GM12878 (cell line): ENCODE results near the gene MAGI1. TPM values are rescaled to one million over a fixed set of nuclear protein-coding genes. Genes with fewer than 3 reads are reported as not detected.

Experiments
- ATAC-seq: fragments of 200-7000 bp; cut with Tn5 transposase; 3 replicates; pipeline ENCODE4 v1.9.1; 2020; ENCODE audit warnings: mild to moderate bottlenecking, moderate library complexity
- BruUV-seq: library from RNA; stranded (reverse); fragments of 400-500 nt; replicated peaks from 2 replicates; lab custom pipeline; 2021; lab: Mats Ljungman, UMichigan
- CTCF ChIA-PET: fragments of 300-600 bp; sonication (Branson Sonifier 250); formaldehyde crosslinking; extraction: SDS; loops from one replicate; lab custom pipeline; 2021; ENCODE audit warnings: inconsistent platforms; lab: Yijun Ruan, JAX
- POLR2A ChIA-PET: fragments of 350-600 bp; formaldehyde crosslinking; extraction: SDS; loops from one replicate; lab custom pipeline; 2021; ENCODE audit warnings: inconsistent platforms; lab: Charles Lee
- RAD21 ChIA-PET: fragments of 300-600 bp; sonication (Branson Sonifier 250); formaldehyde crosslinking; loops from one replicate; lab custom pipeline; 2023; ENCODE audit warnings: antibody characterized with exemption; ENCODE audit not compliant: unreplicated experiment; lab: Charles Lee
- SMC1A ChIA-PET: fragments of 300-600 bp; sonication (Branson Sonifier 250); formaldehyde crosslinking; loops from one replicate; lab custom pipeline; 2023; ENCODE audit not compliant: unreplicated experiment, uncharacterized antibody; lab: Charles Lee
- DNase-seq: peaks from one replicate; pipeline ENCODE4 v3.0.0-alpha.2; 2011; ENCODE audit warnings: low read depth, low spot score
- FAIRE-seq: peaks from 3 replicates; lab custom pipeline; 2011; peaks lifted over from hg19 to GRCh38; lab: Jason Lieb, UNC
- H2AFZ ChIP-seq: 2 replicates; pipeline ENCODE4 v1.6.0; 2011; ENCODE audit warnings: low read depth, low read length, control low read depth; ENCODE audit not compliant: control insufficient read depth
- H3K27ac ChIP-seq: 2 replicates; pipeline ENCODE4 v1.5.1; 2011; ENCODE audit warnings: control low read depth; ENCODE audit not compliant: control insufficient read depth, insufficient read depth
- H3K27me3 ChIP-seq, 2 experiments: replicated peaks in 1 of 2; 2 replicates each; pipeline versions ENCODE4 v1.6.0 to v1.6.1; 2011; ENCODE audit warnings: low read length in 1 of 2; ENCODE audit not compliant: control insufficient read depth in 2 of 2, insufficient read depth in 2 of 2
- H3K36me3 ChIP-seq, 2 experiments: 2 replicates each; pipeline ENCODE4 v1.5.1; 2011; ENCODE audit warnings: low read length in 1 of 2; ENCODE audit not compliant: control insufficient read depth in 2 of 2, insufficient read depth in 2 of 2
- H3K4me1 ChIP-seq: 2 replicates; pipeline ENCODE4 v1.6.1; 2011; ENCODE audit warnings: mild to moderate bottlenecking, low read length, moderate library complexity, mixed read lengths; ENCODE audit not compliant: control insufficient read depth, insufficient read depth
- H3K4me2 ChIP-seq: 2 replicates; pipeline ENCODE4 v1.6.0; 2011; ENCODE audit warnings: control low read depth; ENCODE audit not compliant: control insufficient read depth, insufficient read depth
- H3K4me3 ChIP-seq: fragments of 200-600 bp; sonication (generic); 2 replicates; pipeline ENCODE4 v1.5.1; 2016
- H3K79me2 ChIP-seq: 2 replicates; pipeline ENCODE4 v1.6.0; 2011; ENCODE audit warnings: low read length; ENCODE audit not compliant: control insufficient read depth, insufficient read depth
- H3K9ac ChIP-seq: 2 replicates; pipeline ENCODE4 v1.8.0; 2011; ENCODE audit warnings: low read length, control low read depth, mixed read lengths; ENCODE audit not compliant: control insufficient read depth, insufficient read depth
- H3K9me3 ChIP-seq: replicated peaks from 3 replicates; pipeline ENCODE4 v1.5.1; 2011; ENCODE audit warnings: mild to moderate bottlenecking, low read length; ENCODE audit not compliant: control insufficient read depth, insufficient read depth
- H4K20me1 ChIP-seq: 2 replicates; pipeline ENCODE4 v1.6.0; 2011; ENCODE audit not compliant: control insufficient read depth, insufficient read depth
- IKZF1 ChIP-seq: fragments of 450-650 bp; conservative IDR thresholded peaks from 2 replicates; pipeline ENCODE4 v1.6.1; 2017; ENCODE audit warnings: antibody characterized with exemption, mild to moderate bottlenecking
- LARP7 ChIP-seq: fragments of 450-650 bp; IDR thresholded peaks from 2 replicates; pipeline ENCODE4 v1.6.1; 2017; ENCODE audit warnings: mild to moderate bottlenecking
- NR2C1 ChIP-seq: fragments of 450-650 bp; IDR thresholded peaks from 2 replicates; pipeline ENCODE4 v1.6.1; 2017; ENCODE audit warnings: antibody characterized with exemption, mild to moderate bottlenecking, moderate library complexity
- RAD21 ChIP-seq: IDR thresholded peaks from 2 replicates; pipeline ENCODE4 v1.6.1; 2011; ENCODE audit warnings: mild to moderate bottlenecking, low read depth, low read length, moderate library complexity; ENCODE audit not compliant: insufficient read depth
- SREBF1 ChIP-seq: IDR thresholded peaks from 2 replicates; pipeline ENCODE4 v1.6.1; 2012; ENCODE audit warnings: mild to moderate bottlenecking, low read length
- SREBF2 ChIP-seq: IDR thresholded peaks from 2 replicates; pipeline ENCODE4 v1.6.1; 2012; ENCODE audit warnings: mild to moderate bottlenecking, low read length
- ZNF274 ChIP-seq: IDR thresholded peaks from one replicate; pipeline ENCODE4 v1.8.0; 2011; ENCODE audit not compliant: insufficient read length, insufficient read depth
- ZSCAN29 ChIP-seq: fragments of 450-650 bp; IDR thresholded peaks from 2 replicates; pipeline ENCODE4 v1.6.1; 2017; ENCODE audit warnings: mild to moderate bottlenecking, moderate library complexity
- WGBS: methylation state at CpG from one replicate; pipeline ENCODE4 v1.1.6; 2016; ENCODE audit warnings: low lambda C conversion rate; ENCODE audit not compliant: insufficient replicate concordance, insufficient coverage; ENCODE audit errors: missing lambda C conversion rate; 5-methylcytosine and 5-hydroxymethylcytosine counted together
- in situ Hi-C: fragments of 300-500 bp; cut with MboI; formaldehyde crosslinking; loops from 9 replicates; pipeline ENCODE4 v1.14.3; 2018; ENCODE audit warnings: mixed read lengths
- intact Hi-C: fragments of 100-400 bp; cut with micrococcal nuclease; formaldehyde crosslinking; loops from one replicate; pipeline ENCODE4 v1.14.2; 2022; ENCODE audit not compliant: unreplicated experiment
- polyA plus RNA-seq, 11 experiments: library from polyadenylated mRNA; depleted of rRNA in 4 of 11; unstranded in 6 of 11; stranded (reverse) in 5 of 11; fragments of >200 nt; fragmentation: Nextera tagmentation in 4 of 11; fragmentation: Illumina TruSeq in 1 of 11; extraction: Ambion mirVana in 4 of 11; extraction: Trizol in 1 of 11; gene quantifications; 1 replicate in 1 of 11; 2 replicates in 10 of 11; pipeline versions ENCODE4 v1.2.1 to v1.2.3, GENCODE V29; 2011 to 2016; ENCODE audit warnings: inconsistent platforms in 2 of 11, missing spikeins in 2 of 11, low read depth in 1 of 11
- total RNA-seq, 4 experiments: library from RNA; depleted of rRNA in 3 of 4; stranded (reverse); fragments of >200 nt in 3 of 4; fragmentation: Illumina TruSeq in 1 of 4; extraction: Trizol in 1 of 4; gene quantifications; 2 replicates each; pipeline versions ENCODE4 v1.2.1 to v1.2.3, GENCODE V29; 2013 to 2021
- TF ChIP-seq, protein P1 (sequence below): fragments of 450-650 bp; conservative IDR thresholded peaks from 2 replicates; pipeline ENCODE4 v1.6.1; 2017; ENCODE audit warnings: mild to moderate bottlenecking, moderate library complexity
- TF ChIP-seq, protein P2 (sequence below): fragments of 450-650 bp; formaldehyde crosslinking; IDR thresholded peaks from 2 replicates; pipeline ENCODE4 v1.5.0; 2022; ENCODE audit warnings: mild to moderate bottlenecking, missing genetic modification characterization
- TF ChIP-seq, protein P3 (sequence below): fragments of 450-650 bp; IDR thresholded peaks from 2 replicates; pipeline ENCODE4 v1.6.1; 2016; ENCODE audit warnings: mild to moderate bottlenecking, moderate library complexity, borderline replicate concordance

The MAGI1 gene
- total and polyA plus RNA-seq, 10 of the 15 experiments (the other 5 are each of a cell fraction or from before 2014, with no cell fraction given): 0.02 to 3.3 (median 0.29) TPM; not detected in 1

DNA sequence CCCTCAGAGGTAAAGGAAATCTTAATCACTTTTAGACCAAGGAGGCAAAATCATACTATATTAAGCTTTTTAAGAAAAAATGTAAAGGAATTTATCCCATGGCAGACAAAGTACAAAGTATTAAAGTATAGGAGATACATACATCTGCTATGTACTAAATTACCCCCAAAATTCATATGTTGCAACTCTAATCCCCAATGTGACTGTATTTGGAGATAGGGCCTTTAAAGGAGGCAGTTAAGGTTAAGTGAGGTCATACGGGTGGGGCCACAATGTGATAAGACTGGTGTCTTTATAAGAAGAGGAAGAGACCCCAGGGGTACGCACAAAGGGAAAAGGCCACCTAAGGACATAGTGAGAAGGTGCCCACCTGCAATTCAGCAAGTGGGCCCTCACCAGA lies 693.9 kb downstream of the MAGI1 start (continued):
- no peak for TF ChIP-seq LARP7

DNA sequence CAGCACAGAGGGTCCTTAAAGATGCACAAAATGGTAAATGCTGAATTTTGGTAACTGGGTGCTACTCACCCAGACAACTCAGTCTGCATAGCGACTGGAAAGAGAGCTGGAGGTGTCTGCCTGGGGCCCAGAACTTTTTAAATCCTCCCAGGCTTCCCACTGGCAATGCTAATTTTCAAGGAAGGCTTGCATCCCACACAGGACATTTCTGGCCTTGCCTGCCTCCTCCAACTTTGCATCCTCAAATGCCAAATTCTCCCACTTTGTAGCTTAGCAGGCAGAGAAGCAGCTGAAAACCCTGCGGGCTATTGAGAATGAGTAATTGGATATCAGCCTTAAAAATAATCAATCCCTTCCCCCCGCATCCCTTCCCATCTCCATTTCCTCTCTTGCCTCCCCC lies 694.3 kb downstream of the MAGI1 start:
- ATAC-seq: no peak
- POLR2A ChIA-PET: no interaction called here
- Histone ChIP-seq H4K20me1 (no peaks in the 10 kb centered on the region), H3K27me3 (no peaks in the 10 kb centered on the region; a peak in 1 of 4 replicates), H3K4me3 (no peak overlapping the region), H3K27ac (no peak overlapping the region), H3K9me3 (no peaks in the 10 kb centered on the region; the same call in 2 of the 3 replicates), H3K4me2 (no peak overlapping the region), H3K4me1 (no peaks in the 10 kb centered on the region), H3K9ac (no peak overlapping the region), H3K36me3 (no peaks in the 10 kb centered on the region), H2AFZ (no peak overlapping the region), H3K79me2 (no peaks in the 10 kb centered on the region)
- intact Hi-C loops (loop anchor here (5.0 kb wide), 2 partner anchors 388 to 812 kb away; no protein-coding TSS in a partner anchor), in situ Hi-C loops (no loop called here)
- FAIRE-seq: no peak
- no peak for DNase-seq
- RAD21 ChIA-PET: no interaction called here
- 32% methylated on average over 3 of the region's 3 CpGs for WGBS
- BruUV-seq: no TSS peak
- SMC1A ChIA-PET: interaction anchor here (0.9 kb wide), 1 partner anchor 89 kb away, joined by 4 read pairs; no protein-coding TSS in a partner anchor
- CTCF ChIA-PET: interaction anchor here (0.8 to 1.1 kb wide), 2 partner anchors 9 to 92 kb away, joined by 3 read pairs; no protein-coding TSS in a partner anchor
- no peak for TF ChIP-seq RAD21
- TF ChIP-seq NR2C1: no peak
- TF ChIP-seq, protein P1, sequence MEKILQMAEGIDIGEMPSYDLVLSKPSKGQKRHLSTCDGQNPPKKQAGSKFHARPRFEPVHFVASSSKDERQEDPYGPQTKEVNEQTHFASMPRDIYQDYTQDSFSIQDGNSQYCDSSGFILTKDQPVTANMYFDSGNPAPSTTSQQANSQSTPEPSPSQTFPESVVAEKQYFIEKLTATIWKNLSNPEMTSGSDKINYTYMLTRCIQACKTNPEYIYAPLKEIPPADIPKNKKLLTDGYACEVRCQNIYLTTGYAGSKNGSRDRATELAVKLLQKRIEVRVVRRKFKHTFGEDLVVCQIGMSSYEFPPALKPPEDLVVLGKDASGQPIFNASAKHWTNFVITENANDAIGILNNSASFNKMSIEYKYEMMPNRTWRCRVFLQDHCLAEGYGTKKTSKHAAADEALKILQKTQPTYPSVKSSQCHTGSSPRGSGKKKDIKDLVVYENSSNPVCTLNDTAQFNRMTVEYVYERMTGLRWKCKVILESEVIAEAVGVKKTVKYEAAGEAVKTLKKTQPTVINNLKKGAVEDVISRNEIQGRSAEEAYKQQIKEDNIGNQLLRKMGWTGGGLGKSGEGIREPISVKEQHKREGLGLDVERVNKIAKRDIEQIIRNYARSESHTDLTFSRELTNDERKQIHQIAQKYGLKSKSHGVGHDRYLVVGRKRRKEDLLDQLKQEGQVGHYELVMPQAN: no peak
- TF ChIP-seq, protein P2, sequence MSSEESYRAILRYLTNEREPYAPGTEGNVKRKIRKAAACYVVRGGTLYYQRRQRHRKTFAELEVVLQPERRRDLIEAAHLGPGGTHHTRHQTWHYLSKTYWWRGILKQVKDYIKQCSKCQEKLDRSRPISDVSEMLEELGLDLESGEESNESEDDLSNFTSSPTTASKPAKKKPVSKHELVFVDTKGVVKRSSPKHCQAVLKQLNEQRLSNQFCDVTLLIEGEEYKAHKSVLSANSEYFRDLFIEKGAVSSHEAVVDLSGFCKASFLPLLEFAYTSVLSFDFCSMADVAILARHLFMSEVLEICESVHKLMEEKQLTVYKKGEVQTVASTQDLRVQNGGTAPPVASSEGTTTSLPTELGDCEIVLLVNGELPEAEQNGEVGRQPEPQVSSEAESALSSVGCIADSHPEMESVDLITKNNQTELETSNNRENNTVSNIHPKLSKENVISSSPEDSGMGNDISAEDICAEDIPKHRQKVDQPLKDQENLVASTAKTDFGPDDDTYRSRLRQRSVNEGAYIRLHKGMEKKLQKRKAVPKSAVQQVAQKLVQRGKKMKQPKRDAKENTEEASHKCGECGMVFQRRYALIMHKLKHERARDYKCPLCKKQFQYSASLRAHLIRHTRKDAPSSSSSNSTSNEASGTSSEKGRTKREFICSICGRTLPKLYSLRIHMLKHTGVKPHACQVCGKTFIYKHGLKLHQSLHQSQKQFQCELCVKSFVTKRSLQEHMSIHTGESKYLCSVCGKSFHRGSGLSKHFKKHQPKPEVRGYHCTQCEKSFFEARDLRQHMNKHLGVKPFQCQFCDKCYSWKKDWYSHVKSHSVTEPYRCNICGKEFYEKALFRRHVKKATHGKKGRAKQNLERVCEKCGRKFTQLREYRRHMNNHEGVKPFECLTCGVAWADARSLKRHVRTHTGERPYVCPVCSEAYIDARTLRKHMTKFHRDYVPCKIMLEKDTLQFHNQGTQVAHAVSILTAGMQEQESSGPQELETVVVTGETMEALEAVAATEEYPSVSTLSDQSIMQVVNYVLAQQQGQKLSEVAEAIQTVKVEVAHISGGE (CRISPR knock-in tag): no peak
- no peak for TF ChIP-seq IKZF1
- TF ChIP-seq SREBF2: no peak
- no peak for TF ChIP-seq SREBF1
- TF ChIP-seq ZNF274: no peak
- no peak for TF ChIP-seq ZSCAN29
- TF ChIP-seq, protein P3, sequence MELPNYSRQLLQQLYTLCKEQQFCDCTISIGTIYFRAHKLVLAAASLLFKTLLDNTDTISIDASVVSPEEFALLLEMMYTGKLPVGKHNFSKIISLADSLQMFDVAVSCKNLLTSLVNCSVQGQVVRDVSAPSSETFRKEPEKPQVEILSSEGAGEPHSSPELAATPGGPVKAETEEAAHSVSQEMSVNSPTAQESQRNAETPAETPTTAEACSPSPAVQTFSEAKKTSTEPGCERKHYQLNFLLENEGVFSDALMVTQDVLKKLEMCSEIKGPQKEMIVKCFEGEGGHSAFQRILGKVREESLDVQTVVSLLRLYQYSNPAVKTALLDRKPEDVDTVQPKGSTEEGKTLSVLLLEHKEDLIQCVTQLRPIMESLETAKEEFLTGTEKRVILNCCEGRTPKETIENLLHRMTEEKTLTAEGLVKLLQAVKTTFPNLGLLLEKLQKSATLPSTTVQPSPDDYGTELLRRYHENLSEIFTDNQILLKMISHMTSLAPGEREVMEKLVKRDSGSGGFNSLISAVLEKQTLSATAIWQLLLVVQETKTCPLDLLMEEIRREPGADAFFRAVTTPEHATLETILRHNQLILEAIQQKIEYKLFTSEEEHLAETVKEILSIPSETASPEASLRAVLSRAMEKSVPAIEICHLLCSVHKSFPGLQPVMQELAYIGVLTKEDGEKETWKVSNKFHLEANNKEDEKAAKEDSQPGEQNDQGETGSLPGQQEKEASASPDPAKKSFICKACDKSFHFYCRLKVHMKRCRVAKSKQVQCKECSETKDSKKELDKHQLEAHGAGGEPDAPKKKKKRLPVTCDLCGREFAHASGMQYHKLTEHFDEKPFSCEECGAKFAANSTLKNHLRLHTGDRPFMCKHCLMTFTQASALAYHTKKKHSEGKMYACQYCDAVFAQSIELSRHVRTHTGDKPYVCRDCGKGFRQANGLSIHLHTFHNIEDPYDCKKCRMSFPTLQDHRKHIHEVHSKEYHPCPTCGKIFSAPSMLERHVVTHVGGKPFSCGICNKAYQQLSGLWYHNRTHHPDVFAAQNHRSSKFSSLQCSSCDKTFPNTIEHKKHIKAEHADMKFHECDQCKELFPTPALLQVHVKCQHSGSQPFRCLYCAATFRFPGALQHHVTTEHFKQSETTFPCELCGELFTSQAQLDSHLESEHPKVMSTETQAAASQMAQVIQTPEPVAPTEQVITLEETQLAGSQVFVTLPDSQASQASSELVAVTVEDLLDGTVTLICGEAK: no peak
